K562 (cell line): ENCODE measurements around the gene UNKL. TPM values are rescaled to one million over a fixed set of nuclear protein-coding genes. Genes with fewer than 3 reads are reported as not detected.

Experiments used
- BRD9 ChIP-seq: fragments of 450-650 bp; IDR thresholded peaks from 2 replicates; pipeline ENCODE4 v1.6.1; 2018; ENCODE audit warnings: low read depth; ENCODE audit not compliant: partially characterized antibody
- CBX3 ChIP-seq, 2 experiments: IDR thresholded peaks; 1 replicate in 1 of 2; 2 replicates in 1 of 2; pipeline ENCODE4 v1.6.1; 2012; ENCODE audit warnings: inconsistent platforms in 2 of 2, low read length in 2 of 2, borderline replicate concordance in 1 of 2, control low read depth in 1 of 2
- FOSL1 ChIP-seq: fragments of 200-800 bp; sonication (Bioruptor generic); conservative IDR thresholded peaks from 2 replicates; pipeline ENCODE4 v1.6.1; 2016; ENCODE audit warnings: missing genetic modification characterization, missing compliant biosample characterization
- GATA2 ChIP-seq: sonication (generic); formaldehyde crosslinking; IDR thresholded peaks from 2 replicates; pipeline ENCODE4 v1.4.0; 2020; ENCODE audit warnings: mild to moderate bottlenecking, missing genetic modification reagents
- HNRNPH1 ChIP-seq: fragments of 200-400 bp; formaldehyde crosslinking; optimal IDR thresholded peaks from 2 replicates; pipeline ENCODE3; 2017; ENCODE audit warnings: low read depth, mild to moderate bottlenecking, low read length, moderate library complexity
- NFIC ChIP-seq: fragments of 450-650 bp; IDR thresholded peaks from 2 replicates; pipeline ENCODE4 v1.6.1; 2017; ENCODE audit warnings: mild to moderate bottlenecking, inconsistent platforms
- PRMT5 ChIP-seq: sonication (generic); formaldehyde crosslinking; IDR thresholded peaks from 2 replicates; pipeline ENCODE4 v1.5.0; 2020; ENCODE audit warnings: missing genetic modification reagents
- RBBP5 ChIP-seq: fragments of 200-600 bp; sonication (generic); IDR thresholded peaks from 2 replicates; pipeline ENCODE4 v1.6.1; 2012; ENCODE audit warnings: borderline replicate concordance, mild to moderate bottlenecking, low read length, control low read depth, inconsistent platforms; ENCODE audit not compliant: insufficient read depth, poor library complexity, severe bottlenecking
- XRCC4 ChIP-seq: IDR thresholded peaks from one replicate; pipeline ENCODE4 v1.6.1; 2011; ENCODE audit not compliant: insufficient read depth, insufficient read length; ENCODE audit errors: extremely low read depth
- YY1 ChIP-seq, 3 experiments: IDR thresholded peaks; 2 replicates each; pipeline ENCODE4 v1.6.1; 2011; ENCODE audit warnings: low read length in 2 of 3, mild to moderate bottlenecking in 2 of 3, moderate library complexity in 2 of 3, borderline replicate concordance in 1 of 3, control low read depth in 1 of 3, low read depth in 1 of 3; ENCODE audit not compliant: insufficient read depth in 3 of 3, insufficient replicate concordance in 2 of 3, control insufficient read depth in 1 of 3, insufficient read length in 1 of 3; ENCODE audit errors: extremely low read depth in 1 of 3
- ZNF124 ChIP-seq: sonication (generic); formaldehyde crosslinking; IDR thresholded peaks from 2 replicates; pipeline ENCODE4 v1.8.1; 2022; ENCODE audit warnings: missing genetic modification reagents
- ZNF57 ChIP-seq: fragments of 450-650 bp; formaldehyde crosslinking; IDR thresholded peaks from 2 replicates; pipeline ENCODE4 v1.4.0; 2020; ENCODE audit warnings: mild to moderate bottlenecking, moderate library complexity
- polyA plus RNA-seq, 8 experiments: library from polyadenylated mRNA; depleted of rRNA in 4 of 8; stranded (reverse) in 5 of 8; unstranded in 3 of 8; fragments of >200 nt; fragmentation: Nextera tagmentation in 2 of 8; fragmentation: Illumina TruSeq in 1 of 8; extraction: Ambion mirVana in 2 of 8; extraction: Trizol in 1 of 8; gene quantifications; 2 replicates each; pipeline versions ENCODE4 v1.2.1 to v1.2.3, GENCODE V29; 2011 to 2014; ENCODE audit warnings: inconsistent platforms in 1 of 8, missing spikeins in 1 of 8
- total RNA-seq, 7 experiments: library from RNA; depleted of rRNA in 6 of 7; stranded (reverse); fragments of >200 nt in 6 of 7; fragmentation: Illumina TruSeq in 2 of 7; extraction: Trizol in 2 of 7; gene quantifications; 2 replicates each; pipeline versions ENCODE4 v1.2.1 to v1.2.3, GENCODE V29; 2011 to 2021; ENCODE audit warnings: low replicate concordance in 1 of 7
- TF ChIP-seq, protein P1 (sequence below): fragments of 250-450 bp; sonication (Bioruptor Pico); IDR thresholded peaks from 2 replicates; pipeline ENCODE4 v1.5.0; 2021
- TF ChIP-seq, protein P2 (sequence below), 2 experiments: fragments of 150-350 bp in 1 of 2; IDR thresholded peaks; 2 replicates each; pipeline ENCODE4 v1.6.1; 2012 to 2016; ENCODE audit warnings: low read depth in 2 of 2, low read length in 2 of 2, mild to moderate bottlenecking in 1 of 2, moderate library complexity in 1 of 2
- TF ChIP-seq, protein P3 (sequence below): fragments of 250-450 bp; sonication (Bioruptor Pico); IDR thresholded peaks from 2 replicates; pipeline ENCODE4 v1.9.0; 2021; ENCODE audit warnings: mild to moderate bottlenecking
- TF ChIP-seq, protein P4 (sequence below): sonication (generic); formaldehyde crosslinking; IDR thresholded peaks from 2 replicates; pipeline ENCODE4 v1.8.1; 2023; ENCODE audit warnings: missing genetic modification reagents, mild to moderate bottlenecking, borderline replicate concordance

Gene UNKL
- total and polyA plus RNA-seq, 9 of the 15 experiments (the other 6 are each of a cell fraction or from before 2014, with no cell fraction given) = 0.37 to 30.2 (median 5.1) TPM

DNA sequence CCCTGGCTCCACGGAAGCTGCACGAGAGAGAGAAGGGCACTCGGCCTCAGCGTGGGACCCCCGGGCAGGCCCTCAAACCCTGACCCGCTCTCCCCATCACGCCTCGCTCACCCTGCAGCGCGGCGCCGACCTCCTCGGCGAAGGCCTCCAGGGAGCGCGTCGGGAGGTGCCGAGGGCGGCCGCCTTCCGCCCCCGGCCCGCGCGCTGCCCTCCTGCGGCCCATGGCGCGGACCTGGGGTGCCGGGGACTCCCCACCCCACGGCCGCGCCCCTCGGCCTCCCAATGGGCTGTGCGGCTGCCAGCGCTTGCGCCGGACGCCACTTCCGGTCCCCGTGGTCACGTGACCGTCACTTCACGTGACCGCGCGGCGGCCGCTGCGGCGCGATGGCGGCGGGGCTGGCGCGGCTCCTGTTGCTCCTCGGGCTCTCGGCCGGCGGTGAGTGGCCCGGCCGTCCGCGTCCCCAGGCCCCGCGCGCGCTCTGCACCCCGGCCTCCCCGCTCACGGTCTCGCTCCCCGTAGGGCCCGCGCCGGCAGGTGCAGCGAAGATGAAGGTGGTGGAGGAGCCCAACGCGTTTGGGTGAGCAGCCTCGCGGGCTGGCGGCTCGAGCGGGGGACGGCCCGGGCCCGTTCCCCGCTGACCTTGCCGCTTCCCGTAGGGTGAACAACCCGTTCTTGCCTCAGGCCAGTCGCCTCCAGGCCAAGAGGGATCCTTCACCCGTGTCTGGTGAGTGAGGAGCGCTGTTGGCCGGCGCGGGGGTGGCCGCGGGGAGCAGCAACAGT lies 62.7 kb downstream of the UNKL start, which contains the start of the genes GNPTG and TSR3 (continued):
- no peak for TF ChIP-seq XRCC4
- TF ChIP-seq ZNF124 (CRISPR knock-in tag) = no peak
- TF ChIP-seq RBBP5 = peak; percentile 84
- no peak for TF ChIP-seq HNRNPH1
- no peak for TF ChIP-seq GATA2 (CRISPR knock-in tag)
- TF ChIP-seq PRMT5 = no peak
- no peak for TF ChIP-seq ZNF57
- TF ChIP-seq BRD9 = no peak
- TF ChIP-seq, protein P1, sequence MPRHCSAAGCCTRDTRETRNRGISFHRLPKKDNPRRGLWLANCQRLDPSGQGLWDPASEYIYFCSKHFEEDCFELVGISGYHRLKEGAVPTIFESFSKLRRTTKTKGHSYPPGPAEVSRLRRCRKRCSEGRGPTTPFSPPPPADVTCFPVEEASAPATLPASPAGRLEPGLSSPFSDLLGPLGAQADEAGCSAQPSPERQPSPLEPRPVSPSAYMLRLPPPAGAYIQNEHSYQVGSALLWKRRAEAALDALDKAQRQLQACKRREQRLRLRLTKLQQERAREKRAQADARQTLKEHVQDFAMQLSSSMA = 0 out of 2 replicates have a peak, but pooled peaks have one; percentile 45
- TF ChIP-seq CBX3 (IDR thresholded peaks at IDR 0.05; ENCODE audit: borderline replicate concordance in 1 of 2, low read length in 2 of 2) = no peak
- TF ChIP-seq, protein P2, sequence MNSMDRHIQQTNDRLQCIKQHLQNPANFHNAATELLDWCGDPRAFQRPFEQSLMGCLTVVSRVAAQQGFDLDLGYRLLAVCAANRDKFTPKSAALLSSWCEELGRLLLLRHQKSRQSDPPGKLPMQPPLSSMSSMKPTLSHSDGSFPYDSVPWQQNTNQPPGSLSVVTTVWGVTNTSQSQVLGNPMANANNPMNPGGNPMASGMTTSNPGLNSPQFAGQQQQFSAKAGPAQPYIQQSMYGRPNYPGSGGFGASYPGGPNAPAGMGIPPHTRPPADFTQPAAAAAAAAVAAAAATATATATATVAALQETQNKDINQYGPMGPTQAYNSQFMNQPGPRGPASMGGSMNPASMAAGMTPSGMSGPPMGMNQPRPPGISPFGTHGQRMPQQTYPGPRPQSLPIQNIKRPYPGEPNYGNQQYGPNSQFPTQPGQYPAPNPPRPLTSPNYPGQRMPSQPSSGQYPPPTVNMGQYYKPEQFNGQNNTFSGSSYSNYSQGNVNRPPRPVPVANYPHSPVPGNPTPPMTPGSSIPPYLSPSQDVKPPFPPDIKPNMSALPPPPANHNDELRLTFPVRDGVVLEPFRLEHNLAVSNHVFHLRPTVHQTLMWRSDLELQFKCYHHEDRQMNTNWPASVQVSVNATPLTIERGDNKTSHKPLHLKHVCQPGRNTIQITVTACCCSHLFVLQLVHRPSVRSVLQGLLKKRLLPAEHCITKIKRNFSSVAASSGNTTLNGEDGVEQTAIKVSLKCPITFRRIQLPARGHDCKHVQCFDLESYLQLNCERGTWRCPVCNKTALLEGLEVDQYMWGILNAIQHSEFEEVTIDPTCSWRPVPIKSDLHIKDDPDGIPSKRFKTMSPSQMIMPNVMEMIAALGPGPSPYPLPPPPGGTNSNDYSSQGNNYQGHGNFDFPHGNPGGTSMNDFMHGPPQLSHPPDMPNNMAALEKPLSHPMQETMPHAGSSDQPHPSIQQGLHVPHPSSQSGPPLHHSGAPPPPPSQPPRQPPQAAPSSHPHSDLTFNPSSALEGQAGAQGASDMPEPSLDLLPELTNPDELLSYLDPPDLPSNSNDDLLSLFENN (IDR thresholded peaks at IDR 0.05; ENCODE audit: low read depth in 2 of 2, low read length in 2 of 2) = no peak
- TF ChIP-seq, protein P3, sequence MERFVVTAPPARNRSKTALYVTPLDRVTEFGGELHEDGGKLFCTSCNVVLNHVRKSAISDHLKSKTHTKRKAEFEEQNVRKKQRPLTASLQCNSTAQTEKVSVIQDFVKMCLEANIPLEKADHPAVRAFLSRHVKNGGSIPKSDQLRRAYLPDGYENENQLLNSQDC (CRISPR knock-in tag) = peak; percentile 87; the same call in 1 of the 2 replicates
- 0 out of 2 replicates have a peak, but pooled peaks have one; percentile 22 for TF ChIP-seq FOSL1 (tag)
- TF ChIP-seq YY1 (IDR thresholded peaks at IDR 0.05; ENCODE audit: borderline replicate concordance in 1 of 3, control insufficient read depth in 1 of 3, extremely low read depth in 1 of 3, insufficient read depth in 3 of 3, insufficient read length in 1 of 3, insufficient replicate concordance in 2 of 3, low read depth in 1 of 3, low read length in 2 of 3) = peak; percentile 90 to 98 (median 98)
- TF ChIP-seq NFIC = peak; percentile 20; the same call in 1 of the 2 replicates
- TF ChIP-seq, protein P4, sequence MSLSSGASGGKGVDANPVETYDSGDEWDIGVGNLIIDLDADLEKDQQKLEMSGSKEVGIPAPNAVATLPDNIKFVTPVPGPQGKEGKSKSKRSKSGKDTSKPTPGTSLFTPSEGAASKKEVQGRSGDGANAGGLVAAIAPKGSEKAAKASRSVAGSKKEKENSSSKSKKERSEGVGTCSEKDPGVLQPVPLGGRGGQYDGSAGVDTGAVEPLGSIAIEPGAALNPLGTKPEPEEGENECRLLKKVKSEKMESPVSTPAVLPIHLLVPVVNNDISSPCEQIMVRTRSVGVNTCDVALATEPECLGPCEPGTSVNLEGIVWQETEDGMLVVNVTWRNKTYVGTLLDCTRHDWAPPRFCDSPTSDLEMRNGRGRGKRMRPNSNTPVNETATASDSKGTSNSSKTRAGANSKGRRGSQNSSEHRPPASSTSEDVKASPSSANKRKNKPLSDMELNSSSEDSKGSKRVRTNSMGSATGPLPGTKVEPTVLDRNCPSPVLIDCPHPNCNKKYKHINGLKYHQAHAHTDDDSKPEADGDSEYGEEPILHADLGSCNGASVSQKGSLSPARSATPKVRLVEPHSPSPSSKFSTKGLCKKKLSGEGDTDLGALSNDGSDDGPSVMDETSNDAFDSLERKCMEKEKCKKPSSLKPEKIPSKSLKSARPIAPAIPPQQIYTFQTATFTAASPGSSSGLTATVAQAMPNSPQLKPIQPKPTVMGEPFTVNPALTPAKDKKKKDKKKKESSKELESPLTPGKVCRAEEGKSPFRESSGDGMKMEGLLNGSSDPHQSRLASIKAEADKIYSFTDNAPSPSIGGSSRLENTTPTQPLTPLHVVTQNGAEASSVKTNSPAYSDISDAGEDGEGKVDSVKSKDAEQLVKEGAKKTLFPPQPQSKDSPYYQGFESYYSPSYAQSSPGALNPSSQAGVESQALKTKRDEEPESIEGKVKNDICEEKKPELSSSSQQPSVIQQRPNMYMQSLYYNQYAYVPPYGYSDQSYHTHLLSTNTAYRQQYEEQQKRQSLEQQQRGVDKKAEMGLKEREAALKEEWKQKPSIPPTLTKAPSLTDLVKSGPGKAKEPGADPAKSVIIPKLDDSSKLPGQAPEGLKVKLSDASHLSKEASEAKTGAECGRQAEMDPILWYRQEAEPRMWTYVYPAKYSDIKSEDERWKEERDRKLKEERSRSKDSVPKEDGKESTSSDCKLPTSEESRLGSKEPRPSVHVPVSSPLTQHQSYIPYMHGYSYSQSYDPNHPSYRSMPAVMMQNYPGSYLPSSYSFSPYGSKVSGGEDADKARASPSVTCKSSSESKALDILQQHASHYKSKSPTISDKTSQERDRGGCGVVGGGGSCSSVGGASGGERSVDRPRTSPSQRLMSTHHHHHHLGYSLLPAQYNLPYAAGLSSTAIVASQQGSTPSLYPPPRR = no peak
